ENCODE measurements around the gene POLD4.

DNA sequence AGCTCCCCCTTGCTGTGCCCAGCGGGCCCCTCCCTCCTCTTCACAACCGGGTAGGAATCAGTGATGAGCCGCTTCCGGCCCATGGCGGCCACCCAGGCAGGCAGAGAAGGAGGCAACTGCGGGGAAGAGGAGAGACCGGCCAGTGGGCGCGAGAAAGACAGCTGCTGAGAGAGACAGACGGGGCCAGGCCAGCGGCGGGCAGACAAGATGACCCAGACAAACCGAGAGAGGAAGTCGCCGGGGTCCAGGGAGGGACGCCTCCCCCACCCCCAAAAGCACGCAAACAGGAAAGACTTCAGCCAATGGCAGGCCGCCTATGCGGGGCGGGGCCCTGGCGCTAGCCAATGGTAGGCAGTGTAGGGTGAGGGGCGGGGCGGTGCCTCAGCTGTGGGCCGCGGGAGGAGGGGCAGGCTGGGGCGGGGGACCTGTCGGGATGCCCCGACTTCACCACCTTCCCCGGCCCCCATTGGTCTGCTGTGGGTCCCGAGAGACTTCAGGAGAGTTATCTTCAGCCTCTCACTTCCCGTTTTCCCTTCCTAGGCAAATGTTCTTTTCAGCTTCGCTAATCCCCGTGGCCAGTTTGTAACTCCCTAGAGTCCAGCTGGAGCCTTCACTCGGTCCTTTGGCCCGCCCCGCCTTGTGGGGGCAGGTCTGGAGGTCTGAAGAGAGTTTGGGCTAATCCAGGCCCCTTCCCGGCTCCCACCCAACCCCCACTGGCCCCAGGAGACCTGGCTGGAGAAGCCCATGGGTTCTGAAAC is at the start of gene POLD4:
- TF ChIP-seq CTCF (conservative IDR thresholded peaks at IDR 0.05; ENCODE audit: low read length) (no peak), EZH2phosphoT487 (IDR thresholded peaks at IDR 0.05; ENCODE audit: borderline replicate concordance, low read depth, low read length) (no peak)
